ENCODE measurements around the gene NUP205.

The NUP205 gene

GRCh38 chr7:135538376-135538775 lies 19.3 kb upstream of the NUP205 start:
- no peak for DNase-seq (ENCODE audit: low read depth in 3 of 3)

DNA sequence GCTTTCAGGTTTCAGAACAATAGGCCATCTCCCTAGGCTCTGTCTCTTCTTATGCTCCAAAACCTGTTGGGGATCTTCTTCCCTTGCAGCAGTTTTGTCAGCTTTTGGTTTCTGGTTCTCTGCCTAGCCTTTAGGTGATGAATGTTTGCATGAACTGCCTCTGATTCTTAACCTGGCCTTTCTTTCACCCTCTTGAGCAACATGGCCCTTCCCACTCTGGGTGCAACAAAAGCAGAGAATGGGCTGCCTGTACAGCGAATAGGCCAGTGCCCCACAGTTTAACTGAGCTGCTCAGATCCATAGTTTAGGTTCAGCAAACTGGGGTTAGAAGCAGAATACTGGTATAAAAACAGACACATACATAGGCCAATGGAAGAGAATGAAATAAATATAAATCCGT lies 18.1 kb upstream of the NUP205 start:
- DNase-seq (ENCODE audit: low read depth in 3 of 3) = no peak

DNA sequence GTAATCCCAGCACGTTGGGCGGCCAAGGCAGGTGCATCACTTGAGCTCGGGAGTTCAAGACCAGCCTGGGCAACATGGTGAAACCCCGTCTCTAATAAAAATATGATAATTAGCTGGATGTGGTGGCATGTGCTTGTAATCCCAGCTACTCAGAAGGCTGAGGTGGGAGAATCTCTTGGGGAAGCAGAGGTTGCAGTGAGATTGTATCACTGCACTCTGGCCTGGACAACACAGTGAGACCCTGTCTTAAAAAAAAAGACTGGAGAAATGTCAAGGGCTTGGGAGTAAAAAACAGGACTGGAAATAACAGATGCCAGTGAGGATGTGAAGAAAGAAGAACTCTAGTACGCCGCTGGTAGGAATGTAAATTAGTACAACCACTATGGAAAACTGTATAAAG lies 16.7 kb upstream of the NUP205 start:
- DNase-seq (ENCODE audit: low read depth in 3 of 3) = no peak

DNA sequence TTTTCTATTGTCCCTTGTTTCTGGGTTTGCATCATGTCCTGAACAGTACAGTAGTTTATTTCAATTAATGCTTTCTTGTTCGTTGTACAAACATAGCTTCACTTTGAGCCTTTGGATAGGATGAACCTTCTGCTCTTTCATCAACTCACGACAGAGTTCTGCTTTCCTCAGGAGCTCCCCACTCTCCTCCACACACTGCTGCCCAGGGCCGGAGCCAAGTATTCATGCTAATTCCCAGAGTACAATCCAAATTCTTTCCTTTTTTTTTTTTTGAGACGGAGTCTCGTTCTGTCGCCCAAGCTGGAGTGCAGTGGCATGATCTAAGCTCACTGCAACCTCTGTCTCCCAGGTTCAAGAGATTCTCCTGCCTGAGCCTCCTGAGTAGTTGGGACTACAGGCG lies 7.5 kb upstream of the NUP205 start:
- no peak for DNase-seq (ENCODE audit: low read depth in 3 of 3)

DNA sequence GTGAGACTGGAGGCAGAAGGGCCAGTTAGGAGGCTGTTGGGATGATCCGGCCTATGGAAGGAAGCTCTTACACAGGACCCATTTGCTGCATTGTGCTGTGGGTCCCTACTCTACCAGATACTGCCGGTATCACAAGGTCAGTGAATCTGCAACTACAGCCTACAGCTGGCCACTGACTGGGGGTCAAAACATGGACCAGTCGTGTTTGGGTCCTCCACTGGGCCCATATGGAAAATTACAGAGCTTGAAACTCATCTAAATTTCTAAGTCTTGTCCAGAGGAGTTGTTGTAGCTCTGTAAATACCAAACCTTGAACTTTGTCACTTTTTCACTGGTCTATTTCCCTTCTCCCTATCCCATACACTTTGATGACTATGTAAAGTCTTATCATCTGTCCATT lies 5.6 kb upstream of the NUP205 start:
- DNase-seq (ENCODE audit: low read depth in 3 of 3) = no peak

- DNase-seq (ENCODE audit: low read depth in 3 of 3) = no peak
These were observed 4.4 kb upstream of the NUP205 start for GRCh38 chr7:135553346-135553745.

DNA sequence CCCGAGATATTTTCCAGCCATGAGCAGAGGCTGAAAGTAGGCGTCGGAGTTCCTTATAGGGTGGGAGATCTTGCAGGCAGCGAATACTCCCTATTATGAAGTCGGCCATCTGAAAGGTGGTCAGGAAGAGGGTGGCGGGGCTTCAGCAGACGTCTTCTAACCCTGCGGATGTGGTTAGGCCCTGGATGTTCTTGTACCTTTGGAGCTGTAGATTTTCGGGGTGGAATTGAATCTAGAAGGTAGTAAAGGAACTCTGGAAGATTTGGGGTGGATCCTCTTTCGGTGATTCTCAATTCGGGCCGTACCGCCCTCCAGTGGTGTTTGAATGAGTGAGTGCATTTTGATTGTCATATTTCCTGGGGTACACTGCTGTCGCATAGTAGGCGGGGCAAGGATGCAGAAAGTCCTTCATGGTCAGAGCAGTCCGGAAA lies 635 bp downstream of the NUP205 start:
- DNase-seq (ENCODE audit: low read depth in 3 of 3) = peak; percentile 37 to 64 (median 44)

DNA sequence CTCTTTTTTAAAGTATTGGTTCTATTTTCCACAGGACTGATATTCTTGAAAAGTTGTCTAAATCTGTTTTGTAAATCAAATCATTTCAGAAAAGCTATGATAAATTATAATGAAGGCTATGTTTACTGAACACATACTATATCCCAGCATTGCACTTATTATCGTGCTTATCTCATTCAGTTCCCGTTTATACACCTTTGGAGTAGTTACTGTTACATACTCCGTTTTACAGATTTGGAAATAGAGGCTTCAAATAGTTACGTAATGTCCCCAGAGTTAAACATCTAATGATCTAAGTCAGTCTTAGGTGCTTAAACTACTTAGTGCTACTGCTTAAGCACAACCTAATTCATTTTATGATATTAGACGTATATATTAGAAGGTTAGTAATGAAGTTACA lies 1.2 kb downstream of the NUP205 start:
- no peak for DNase-seq (ENCODE audit: low read depth in 3 of 3)

DNA sequence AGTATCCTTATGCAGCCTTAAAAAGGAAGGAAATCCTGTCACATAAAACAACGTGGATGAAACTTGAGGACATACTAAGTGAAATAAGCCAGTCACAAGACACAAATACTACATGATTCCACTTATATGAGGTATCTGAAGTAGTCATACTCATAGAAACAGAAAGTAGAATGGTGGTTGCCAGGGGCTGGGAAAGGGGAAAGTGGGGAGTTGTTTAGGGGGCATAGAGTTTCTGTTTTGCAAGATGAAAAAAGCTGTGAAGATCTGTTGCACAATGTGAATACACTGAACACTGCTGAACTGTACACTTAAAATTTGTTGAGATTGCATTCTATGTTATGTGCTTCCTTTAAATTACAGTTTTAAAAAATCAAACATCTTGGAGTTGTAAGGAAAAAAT lies 2.9 kb downstream of the NUP205 start:
- no peak for DNase-seq (ENCODE audit: low read depth in 3 of 3)

- DNase-seq (ENCODE audit: low read depth in 3 of 3) = no peak
These were observed 5.0 kb downstream of the NUP205 start for GRCh38 chr7:135562720-135563119.

DNA sequence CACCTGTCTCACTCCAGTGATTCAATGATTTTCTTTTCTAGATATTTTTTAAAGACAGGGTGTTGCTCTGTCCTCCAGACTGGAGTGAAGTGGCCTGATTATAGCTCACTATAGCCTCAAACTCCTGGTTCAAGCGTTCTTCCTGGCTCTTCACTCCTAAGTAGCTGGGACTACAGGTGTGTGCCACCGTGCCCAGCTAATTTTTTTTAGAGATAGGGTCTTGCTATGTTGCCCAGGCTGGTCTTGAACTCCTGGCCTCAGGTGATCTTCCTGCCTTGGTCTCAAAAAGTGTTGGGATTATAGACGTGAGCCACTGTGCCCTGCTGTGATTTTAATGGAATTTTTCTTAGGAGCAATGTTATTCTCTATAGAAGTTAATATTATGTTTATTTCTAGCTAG lies 14.1 kb downstream of the NUP205 start:
- DNase-seq (ENCODE audit: low read depth in 3 of 3) = no peak

GRCh38 chr7:135573541-135573940 lies 15.8 kb downstream of the NUP205 start:
- DNase-seq (ENCODE audit: low read depth in 3 of 3) = no peak

GRCh38 chr7:135575296-135575695 lies 17.6 kb downstream of the NUP205 start:
- no peak for DNase-seq (ENCODE audit: low read depth in 3 of 3)

- DNase-seq (ENCODE audit: low read depth in 3 of 3) = no peak
These were observed 20.9 kb downstream of the NUP205 start for GRCh38 chr7:135578569-135578968.

- DNase-seq (ENCODE audit: low read depth in 3 of 3) = no peak
These were observed 26.9 kb downstream of the NUP205 start for GRCh38 chr7:135584362-135585353.

- DNase-seq (ENCODE audit: low read depth in 3 of 3) = no peak
These were observed 39.6 kb downstream of the NUP205 start for GRCh38 chr7:135597181-135597925.

DNA sequence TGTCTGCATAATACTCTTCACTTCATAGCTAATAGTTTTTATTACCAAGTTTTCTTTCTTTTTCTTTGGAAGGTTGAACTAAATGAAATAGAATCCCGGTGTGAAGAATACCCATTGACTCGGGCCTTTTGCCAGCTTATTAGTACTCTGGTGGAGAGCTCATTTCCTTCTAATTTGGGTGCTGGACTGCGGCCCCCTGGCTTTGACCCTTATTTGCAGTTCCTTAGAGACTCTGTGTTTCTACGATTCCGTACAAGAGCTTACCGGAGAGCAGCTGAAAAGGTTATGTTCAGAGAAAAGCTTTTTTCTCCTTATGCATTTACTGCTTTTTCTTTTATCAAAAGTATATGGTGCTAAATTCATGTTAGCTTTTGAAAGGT lies 40.2 kb downstream of the NUP205 start:
- no peak for DNase-seq (ENCODE audit: low read depth in 3 of 3)

DNA sequence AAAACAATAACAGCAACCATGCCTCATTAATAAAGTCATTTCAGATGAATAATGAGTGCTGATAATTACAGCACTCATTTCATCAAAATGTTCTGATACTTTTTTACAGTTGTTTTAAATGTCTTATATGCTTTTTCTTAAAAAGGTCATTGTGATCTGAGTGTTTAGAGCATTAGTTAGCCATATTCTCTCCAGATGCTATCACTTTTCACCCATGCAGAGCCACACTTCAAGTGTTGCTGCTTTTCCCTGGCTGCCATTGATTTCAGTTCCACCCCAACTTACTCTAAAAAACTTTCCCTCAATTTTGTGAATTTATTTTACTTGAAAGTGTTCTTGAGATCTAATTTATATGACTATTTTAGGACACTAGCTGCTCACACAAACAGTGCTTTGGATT lies 41.8 kb downstream of the NUP205 start:
- DNase-seq (ENCODE audit: low read depth in 3 of 3) = no peak

GRCh38 chr7:135600226-135600625 lies 42.5 kb downstream of the NUP205 start:
- DNase-seq (ENCODE audit: low read depth in 3 of 3) = no peak

DNA sequence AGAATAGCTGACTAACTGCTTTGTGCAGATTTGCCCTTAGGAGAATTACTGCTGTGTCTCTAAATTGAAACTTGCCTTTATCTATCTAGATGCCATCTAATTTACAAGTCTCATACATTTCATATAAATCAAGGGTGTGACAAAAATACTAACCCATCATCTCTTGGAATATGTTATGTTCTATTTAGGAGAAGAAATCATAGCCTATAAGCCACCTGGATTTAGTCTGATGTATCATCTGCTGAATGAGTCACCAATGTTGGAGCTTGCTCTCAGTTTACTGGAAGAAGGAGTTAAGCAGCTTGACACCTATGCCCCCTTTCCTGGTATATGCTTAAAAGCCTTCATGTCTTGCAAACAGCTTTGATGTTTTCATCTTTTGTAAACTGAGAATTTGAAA lies 43.5 kb downstream of the NUP205 start:
- DNase-seq (ENCODE audit: low read depth in 3 of 3) = no peak

GRCh38 chr7:135602304-135602703 lies 44.6 kb downstream of the NUP205 start:
- DNase-seq (ENCODE audit: low read depth in 3 of 3) = no peak

- no peak for DNase-seq (ENCODE audit: low read depth in 3 of 3)
These were observed 58.4 kb downstream of the NUP205 start for GRCh38 chr7:135616136-135616535.

DNA sequence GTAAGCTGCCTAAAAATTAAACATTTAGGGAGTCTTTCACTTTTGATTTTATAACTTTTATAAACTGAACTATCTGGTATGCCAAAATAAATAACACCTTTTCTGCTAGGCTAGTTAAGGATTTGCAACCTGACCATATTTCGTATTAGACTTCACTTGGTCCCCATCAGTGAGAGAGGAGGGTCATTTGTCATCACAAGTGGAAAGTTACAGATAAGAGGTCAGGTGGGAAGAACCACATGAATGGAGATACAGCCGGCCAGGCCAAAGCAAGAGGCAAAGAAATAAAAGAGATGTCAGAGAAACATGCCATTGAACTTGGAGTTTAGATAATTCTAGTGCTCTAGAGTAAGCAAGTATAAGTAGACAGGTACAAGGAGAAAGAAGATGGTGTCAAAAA lies 60.1 kb downstream of the NUP205 start:
- DNase-seq (ENCODE audit: low read depth in 3 of 3) = no peak
